HG03457 (cell line): ENCODE data around the gene ZNF316.
"Not testable (repeated sequence)": the region's sequence is repeated elsewhere in the genome, so short reads cannot be mapped to it uniquely, and the experiment has no call there.

Experiments used
- ATAC-seq: cut with Tn5 transposase; IDR thresholded peaks from one replicate; pipeline ENCODE4 v1.9.1; 2021; ENCODE audit warnings: moderate number of reproducible peaks; ENCODE audit not compliant: unreplicated experiment

Gene ZNF316

GRCh38 chr7:6621195-6622133, 15.7 kb upstream of the ZNF316 start:
- ATAC-seq, result no peak

GRCh38 chr7:6622134-6622710, 14.9 kb upstream of the ZNF316 start:
- no peak for ATAC-seq

- no peak for ATAC-seq
Observed at GRCh38 chr7:6623589-6624245, 13.4 kb upstream of the ZNF316 start.

- no peak for ATAC-seq
Observed at GRCh38 chr7:6624246-6624611, 12.9 kb upstream of the ZNF316 start.

GRCh38 chr7:6628045-6628444, 9.1 kb upstream of the ZNF316 start:
- no peak for ATAC-seq

GRCh38 chr7:6630007-6630849, 6.9 kb upstream of the ZNF316 start:
- no peak for ATAC-seq

- ATAC-seq, result no peak
Observed at GRCh38 chr7:6631605-6632004, 5.5 kb upstream of the ZNF316 start.

- no peak for ATAC-seq
Observed at GRCh38 chr7:6634021-6634420, 3.1 kb upstream of the ZNF316 start.

GRCh38 chr7:6634971-6635370, 2.1 kb upstream of the ZNF316 start:
- ATAC-seq, result not testable (repeated sequence)

GRCh38 chr7:6637544-6638229, 569 bp downstream of the ZNF316 start:
- ATAC-seq, result peak; percentile 52

- ATAC-seq, result no peak
Observed at GRCh38 chr7:6639032-6639431, 1.9 kb downstream of the ZNF316 start.

- no peak for ATAC-seq
Observed at GRCh38 chr7:6639627-6640026, 2.5 kb downstream of the ZNF316 start.

- no peak for ATAC-seq
Observed at GRCh38 chr7:6640246-6640721, 3.2 kb downstream of the ZNF316 start.

- no peak for ATAC-seq
Observed at GRCh38 chr7:6641305-6642035, 4.4 kb downstream of the ZNF316 start.

- ATAC-seq, result no peak
Observed at GRCh38 chr7:6642239-6642839, 5.2 kb downstream of the ZNF316 start.

GRCh38 chr7:6642861-6643640, 5.9 kb downstream of the ZNF316 start:
- no peak for ATAC-seq

- no peak for ATAC-seq
Observed at GRCh38 chr7:6643915-6644625, 7.0 kb downstream of the ZNF316 start.

- no peak for ATAC-seq
Observed at GRCh38 chr7:6644728-6645127, 7.6 kb downstream of the ZNF316 start.
